ENCODE results near the gene TRMT11. TPM values are rescaled to one million over a fixed set of nuclear protein-coding genes. Genes with fewer than 3 reads are reported as not detected.

TRMT11 gene
- total RNA-seq, 1 donor from 2014 or later: 9.2 TPM

GRCh38 chr6:126030045-126030444 is 43.7 kb downstream of the TRMT11 start:
- DNase-seq: no peak
- peaks cover 16% of the 10 kb centered on the region for H3K36me3 ChIP-seq
- peaks cover 27% of the 10 kb centered on the region for H3K4me1 ChIP-seq
- no peaks in the 10 kb centered on the region for H3K9me3 ChIP-seq (replicated peaks)
- no peak overlapping the region for H3K4me3 ChIP-seq
- intact Hi-C loops (cut with micrococcal nuclease): no loop called here
- no peak for TF ChIP-seq CTCF (IDR thresholded peaks at IDR 0.05; ENCODE audit: borderline replicate concordance)
- peak overlapping the region; percentile 13 for H3K27ac ChIP-seq (replicated peaks)
- H3K27me3 ChIP-seq (ENCODE audit: low read depth): no peaks in the 10 kb centered on the region

GRCh38 chr6:126033696-126034095 is 47.4 kb downstream of the TRMT11 start:
- DNase-seq: no peak
- peaks cover 4% of the 10 kb centered on the region for H3K36me3 ChIP-seq
- no peaks in the 10 kb centered on the region for H3K9me3 ChIP-seq (replicated peaks)
- H3K4me3 ChIP-seq: no peak overlapping the region
- peaks cover 27% of the 10 kb centered on the region for H3K4me1 ChIP-seq
- TF ChIP-seq CTCF (IDR thresholded peaks at IDR 0.05; ENCODE audit: borderline replicate concordance): peak; percentile 73
- H3K27ac ChIP-seq (replicated peaks): no peak overlapping the region
- intact Hi-C loops (cut with micrococcal nuclease): no loop called here
- no peaks in the 10 kb centered on the region for H3K27me3 ChIP-seq (ENCODE audit: low read depth)

GRCh38 chr6:126034656-126035055 is 48.3 kb downstream of the TRMT11 start:
- no peak for TF ChIP-seq CTCF (IDR thresholded peaks at IDR 0.05; ENCODE audit: borderline replicate concordance)

GRCh38 chr6:126035764-126036163 is 49.4 kb downstream of the TRMT11 start:
- DNase-seq: no peak
- Histone ChIP-seq H3K27ac (replicated peaks) (no peak overlapping the region), H3K9me3 (replicated peaks) (no peaks in the 10 kb centered on the region), H3K4me3 (no peak overlapping the region), H3K36me3 (peaks cover 21% of the 10 kb centered on the region), H3K4me1 (peaks cover 19% of the 10 kb centered on the region), H3K27me3 (ENCODE audit: low read depth) (no peaks in the 10 kb centered on the region)
- intact Hi-C loops (cut with micrococcal nuclease): no loop called here
- no peak for TF ChIP-seq CTCF (IDR thresholded peaks at IDR 0.05; ENCODE audit: borderline replicate concordance)

More at GRCh38 chr6:126034656-126035055, 48.3 kb downstream of the TRMT11 start:
- peaks cover 13% of the 10 kb centered on the region for H3K36me3 ChIP-seq
- no peak for DNase-seq
- H3K9me3 ChIP-seq (replicated peaks): no peaks in the 10 kb centered on the region
- H3K27me3 ChIP-seq (ENCODE audit: low read depth): no peaks in the 10 kb centered on the region
- no peak overlapping the region for H3K4me3 ChIP-seq
- H3K27ac ChIP-seq (replicated peaks): no peak overlapping the region
- intact Hi-C loops (cut with micrococcal nuclease): no loop called here
- peaks cover 27% of the 10 kb centered on the region for H3K4me1 ChIP-seq

GRCh38 chr6:126038234-126038633 is 51.9 kb downstream of the TRMT11 start:
- Histone ChIP-seq H3K4me3 (no peak overlapping the region), H3K36me3 (peaks cover 33% of the 10 kb centered on the region), H3K27me3 (ENCODE audit: low read depth) (no peaks in the 10 kb centered on the region), H3K27ac (replicated peaks) (no peak overlapping the region), H3K9me3 (replicated peaks) (no peaks in the 10 kb centered on the region), H3K4me1 (peaks cover 13% of the 10 kb centered on the region)
- no peak for TF ChIP-seq CTCF (IDR thresholded peaks at IDR 0.05; ENCODE audit: borderline replicate concordance)
- no peak for DNase-seq
- intact Hi-C loops (cut with micrococcal nuclease): no loop called here

GRCh38 chr6:126039284-126039683 is 52.9 kb downstream of the TRMT11 start:
- intact Hi-C loops (cut with micrococcal nuclease): no loop called here
- Histone ChIP-seq H3K27me3 (ENCODE audit: low read depth) (no peaks in the 10 kb centered on the region), H3K27ac (replicated peaks) (no peak overlapping the region)

More at GRCh38 chr6:126039284-126039683, 52.9 kb downstream of the TRMT11 start:
- TF ChIP-seq CTCF (IDR thresholded peaks at IDR 0.05; ENCODE audit: borderline replicate concordance): no peak
- no peak for DNase-seq
- Histone ChIP-seq H3K9me3 (replicated peaks) (peaks cover 3% of the 10 kb centered on the region), H3K4me3 (no peak overlapping the region), H3K36me3 (peaks cover 33% of the 10 kb centered on the region), H3K4me1 (peaks cover 3% of the 10 kb centered on the region)

Measured in left ventricle myocardium inferior (tissue), 1 donor.